CD4-positive, alpha-beta T cell treated with Interleukin-6 at 100 ng/mL for 8 hours (primary cell): ENCODE data around the gene CCNT2.
"Not testable (repeated sequence)": the region's sequence is repeated elsewhere in the genome, so short reads cannot be mapped to it uniquely, and the experiment has no call there.

ENCODE experiments used
- DNase-seq: peaks from one replicate; pipeline ENCODE4 v3.0.0-alpha.2; 2020; ENCODE audit warnings: mixed read lengths, low spot score

The CCNT2 gene

DNA sequence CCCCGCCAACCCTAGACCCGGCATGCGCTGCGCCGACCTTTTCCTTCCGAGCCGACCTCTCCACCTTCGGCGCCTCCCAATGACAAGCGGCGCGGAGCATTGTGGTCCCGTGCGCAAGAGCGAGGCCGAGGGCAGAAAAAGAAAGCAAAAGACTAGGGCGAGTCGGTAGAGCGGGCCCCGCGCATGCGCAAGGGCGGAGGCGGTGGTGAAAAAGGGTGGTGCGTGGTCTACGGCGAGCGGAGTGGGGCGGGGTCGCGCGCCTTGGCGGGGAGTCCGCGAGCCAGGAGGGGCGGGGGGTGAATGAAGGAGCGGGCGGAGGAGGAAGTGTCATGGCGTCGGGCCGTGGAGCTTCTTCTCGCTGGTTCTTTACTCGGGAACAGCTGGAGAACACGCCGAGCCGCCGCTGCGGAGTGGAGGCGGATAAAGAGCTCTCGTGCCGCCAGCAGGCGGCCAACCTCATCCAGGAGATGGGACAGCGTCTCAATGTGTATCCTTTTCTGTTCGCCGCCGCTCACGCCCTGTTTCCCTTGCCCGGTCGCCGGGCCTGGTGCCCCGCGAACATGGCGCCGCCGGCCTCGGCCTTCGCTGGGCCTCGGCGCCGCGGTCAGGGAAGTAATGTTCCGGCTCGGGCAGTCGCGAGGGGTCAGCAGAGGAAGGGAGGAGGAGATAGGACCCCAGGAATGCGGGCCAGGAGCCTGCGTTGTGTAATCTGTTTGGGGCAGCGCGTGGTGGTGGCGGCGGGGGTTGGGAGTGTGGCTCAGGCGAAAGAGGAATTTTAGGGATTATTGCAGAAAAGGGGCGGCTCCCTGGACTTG lies at the start of gene CCNT2:
TSS of gene CCNT2 (plus strand) at position 297 of the 815 bp plus-strand sequence. CDS start at position 330, 33 bp downstream.
- DNase-seq = peak; percentile 100

DNA sequence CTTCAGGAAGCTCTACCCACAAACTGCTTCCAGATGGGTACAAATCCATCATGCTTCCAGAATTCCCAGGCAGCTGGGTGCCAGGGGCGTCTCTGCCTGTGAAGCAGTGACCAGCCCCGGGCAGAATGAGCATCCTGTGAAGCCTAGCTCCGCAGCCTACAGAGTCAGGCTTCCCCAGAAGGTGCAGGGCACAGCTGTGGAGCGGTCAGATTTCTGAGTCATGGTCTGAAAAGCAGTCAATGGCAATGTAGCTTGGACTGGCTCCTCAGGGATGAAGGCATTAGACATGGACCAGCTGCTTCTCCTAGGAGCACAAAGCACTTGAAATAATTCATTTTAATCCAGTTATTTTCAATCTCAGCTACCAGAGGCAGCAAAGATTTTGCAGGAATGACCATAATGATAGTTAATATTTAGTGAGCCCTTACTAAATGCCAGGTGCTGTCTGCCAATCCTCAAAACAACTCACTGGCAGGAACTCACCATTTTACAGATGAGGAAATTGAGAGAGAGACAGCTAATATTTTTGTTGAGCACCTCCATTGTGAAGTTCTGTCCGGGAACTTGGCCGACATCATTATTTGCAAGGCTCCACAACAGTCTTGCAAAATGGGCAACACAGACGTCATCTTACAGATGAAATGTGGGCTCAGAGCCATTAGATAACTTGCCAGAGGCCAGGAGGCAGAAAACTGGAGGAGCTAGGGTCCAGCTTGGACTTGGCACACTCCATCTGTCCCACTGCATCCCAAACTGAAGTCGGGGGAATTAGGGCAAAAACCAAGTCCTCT lies 48.5 kb upstream of the CCNT2 start:
- no peak for DNase-seq

DNA sequence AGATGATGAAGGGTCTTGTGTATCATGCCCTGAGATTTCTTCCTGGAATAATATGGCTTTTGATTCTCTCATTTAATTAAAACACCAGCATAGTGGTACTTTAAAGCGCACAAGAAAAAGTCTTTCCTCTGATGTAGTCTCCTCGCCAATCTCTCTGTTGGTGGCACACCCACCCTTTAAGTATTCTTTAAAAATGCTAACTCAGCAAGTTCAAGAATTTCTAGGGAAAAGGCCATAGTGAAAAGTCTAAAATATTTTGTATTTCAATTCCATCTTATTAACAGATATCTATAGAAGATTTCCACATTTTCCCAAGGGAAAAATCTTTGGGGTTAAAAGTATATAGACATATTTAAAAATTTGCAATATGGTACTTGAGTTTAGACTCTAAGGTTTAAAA lies 45.5 kb upstream of the CCNT2 start:
- no peak for DNase-seq

DNA sequence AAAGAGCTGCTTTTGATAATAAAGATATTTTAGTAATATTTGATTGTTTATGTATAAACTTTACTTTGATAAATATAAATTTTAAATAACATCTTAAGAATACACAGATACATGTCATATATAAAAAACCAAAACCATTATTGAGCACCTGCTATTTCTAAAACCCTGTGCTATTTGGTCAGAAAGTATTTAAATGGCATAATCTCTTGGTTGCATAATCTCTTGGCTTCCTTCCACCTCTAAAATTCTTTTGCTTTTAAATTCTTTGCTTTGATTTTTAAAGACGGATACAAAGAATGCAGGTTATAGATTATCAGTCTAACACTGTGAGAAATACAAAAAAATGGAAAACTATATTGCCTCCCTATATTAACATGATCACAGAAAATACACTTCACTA lies 43.3 kb upstream of the CCNT2 start:
- no peak for DNase-seq

GRCh38 chr2:134882773-134883172 lies 35.8 kb upstream of the CCNT2 start:
- no peak for DNase-seq

DNA sequence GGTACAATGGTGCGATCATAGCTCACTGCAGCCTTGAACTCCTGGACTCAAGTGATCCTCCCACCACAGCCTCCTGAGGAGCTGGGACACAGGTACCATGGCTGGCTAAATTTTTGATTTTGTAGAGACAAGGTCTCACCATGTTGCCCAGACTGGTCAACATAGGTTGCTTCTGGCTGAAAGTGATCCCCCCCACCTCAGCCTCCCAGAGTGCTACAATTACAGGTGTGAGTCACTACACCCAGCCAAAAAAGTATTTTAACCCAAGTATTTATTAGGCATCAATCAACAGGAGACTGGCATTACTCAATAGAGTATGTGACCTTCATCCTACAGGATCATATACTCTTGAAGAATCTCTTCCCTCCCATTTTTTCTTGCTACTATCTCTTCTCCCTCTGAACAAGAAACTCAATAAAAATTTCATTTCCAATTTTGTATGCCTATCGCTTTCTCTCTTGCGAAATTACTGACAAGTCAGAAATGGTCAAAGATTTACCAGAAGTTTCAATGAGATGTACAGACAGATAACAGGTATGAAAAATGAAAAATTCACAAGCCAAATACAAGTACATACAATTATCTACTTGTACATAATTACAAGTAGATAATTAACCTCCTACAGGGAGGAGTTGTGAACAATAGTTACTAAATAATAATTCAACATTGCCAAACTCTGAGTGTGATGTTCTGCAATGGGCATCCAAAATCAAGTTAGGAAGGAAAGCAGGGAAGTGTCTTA lies 34.9 kb upstream of the CCNT2 start:
- DNase-seq = no peak

GRCh38 chr2:134884435-134884834 lies 34.2 kb upstream of the CCNT2 start:
- no peak for DNase-seq

DNA sequence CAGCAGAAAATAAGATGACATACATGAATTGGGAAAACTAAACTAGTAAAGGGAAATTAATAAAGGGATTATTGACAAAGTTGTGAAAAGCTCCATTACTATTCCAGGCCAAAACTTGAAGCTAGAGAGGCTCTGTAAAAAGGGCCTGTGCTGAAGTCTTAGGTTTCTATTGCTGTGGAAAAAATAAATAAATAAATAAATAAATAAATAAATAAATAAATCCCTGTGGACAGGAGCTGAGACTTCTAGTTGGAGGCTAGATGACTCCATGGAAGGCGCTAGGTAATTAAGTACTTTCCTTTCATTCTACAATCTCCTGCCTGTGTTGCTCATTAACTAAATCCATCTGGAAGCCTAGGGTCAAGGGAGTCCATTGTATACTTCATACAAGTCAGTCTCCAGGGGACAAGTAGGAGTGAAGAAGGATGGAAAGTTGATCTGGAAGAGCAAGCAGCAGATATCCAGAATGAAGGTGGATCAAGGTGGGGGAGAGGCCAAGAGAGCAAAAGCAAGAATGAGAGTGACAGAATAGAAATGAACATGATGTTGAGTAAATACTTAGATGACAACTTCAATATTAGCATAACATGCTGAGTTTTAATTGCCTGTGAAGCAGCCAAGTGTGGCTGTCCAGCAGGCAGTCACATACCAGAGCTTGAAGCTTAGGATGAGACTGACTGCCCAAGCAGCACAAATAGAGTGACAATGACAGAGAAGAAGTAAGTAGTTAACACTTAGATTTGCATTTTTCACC lies 26.2 kb upstream of the CCNT2 start:
- no peak for DNase-seq

DNA sequence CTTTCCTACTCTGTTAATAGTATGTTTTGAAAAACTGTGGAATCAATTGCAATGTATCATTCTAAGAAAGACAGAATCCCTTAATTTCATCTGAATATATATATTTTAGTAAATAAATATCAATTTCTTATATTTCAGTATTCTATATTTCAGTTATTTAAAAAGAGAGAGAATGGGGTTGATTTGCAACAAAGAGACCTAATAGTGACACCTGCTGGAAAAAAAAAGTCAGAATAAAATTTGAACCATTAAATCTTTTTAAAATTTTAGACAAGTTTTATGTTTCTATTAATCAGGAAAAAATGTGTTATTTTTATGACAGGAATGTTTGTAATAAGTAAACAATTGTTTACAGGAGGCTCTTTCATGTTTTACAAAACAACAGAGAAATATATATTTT lies 20.7 kb upstream of the CCNT2 start:
- DNase-seq = no peak

- DNase-seq = no peak
Observed at GRCh38 chr2:134899204-134899603, 19.4 kb upstream of the CCNT2 start.

GRCh38 chr2:134900151-134900550 lies 18.5 kb upstream of the CCNT2 start:
- no peak for DNase-seq

DNA sequence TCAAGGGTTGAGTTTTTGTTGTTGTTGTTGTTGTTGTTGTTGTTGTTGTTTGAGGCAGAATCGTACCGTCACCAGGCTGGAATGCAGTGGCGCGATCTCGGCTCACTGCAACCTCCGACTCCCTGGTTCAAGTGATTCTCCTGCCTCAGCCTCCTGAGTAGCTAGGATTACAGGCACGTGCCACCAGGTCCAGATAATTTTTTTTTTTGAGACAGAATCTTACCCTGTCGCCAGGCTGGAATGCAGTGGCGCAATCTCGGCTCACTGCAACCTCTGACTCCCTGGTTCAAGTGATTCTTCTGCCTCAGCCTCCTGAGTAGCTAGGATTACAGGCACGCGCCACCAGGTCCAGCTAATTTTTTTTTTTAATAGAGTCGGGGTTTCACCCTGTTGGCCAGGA lies 14.9 kb upstream of the CCNT2 start:
- DNase-seq = not testable (repeated sequence)

- DNase-seq = no peak
Observed at GRCh38 chr2:134905168-134905567, 13.5 kb upstream of the CCNT2 start.

DNA sequence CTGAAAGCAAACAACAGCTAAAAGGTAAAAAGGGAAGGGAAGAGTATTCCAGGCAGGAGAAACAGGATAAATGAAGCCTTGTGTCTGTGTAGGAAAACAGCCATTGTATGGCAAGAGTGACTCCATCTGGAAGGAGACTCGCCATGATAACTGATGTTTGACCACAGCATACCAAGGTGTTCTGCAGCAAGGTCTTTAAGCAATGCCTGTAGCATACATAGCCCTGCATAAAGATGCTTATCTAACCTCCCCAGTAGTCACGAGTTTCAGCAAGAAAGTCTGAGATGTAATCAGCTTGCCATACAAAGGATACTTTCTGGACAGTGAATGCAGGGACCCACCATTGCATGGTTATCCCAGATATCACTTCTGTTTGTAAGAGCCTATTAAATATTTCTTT lies 11.9 kb upstream of the CCNT2 start:
- no peak for DNase-seq

GRCh38 chr2:134907441-134908116 lies 11.0 kb upstream of the CCNT2 start:
- DNase-seq = not testable (repeated sequence)

GRCh38 chr2:134910763-134911399 lies 7.7 kb upstream of the CCNT2 start:
- DNase-seq = no peak

GRCh38 chr2:134911400-134911785 lies 7.2 kb upstream of the CCNT2 start:
- no peak for DNase-seq

DNA sequence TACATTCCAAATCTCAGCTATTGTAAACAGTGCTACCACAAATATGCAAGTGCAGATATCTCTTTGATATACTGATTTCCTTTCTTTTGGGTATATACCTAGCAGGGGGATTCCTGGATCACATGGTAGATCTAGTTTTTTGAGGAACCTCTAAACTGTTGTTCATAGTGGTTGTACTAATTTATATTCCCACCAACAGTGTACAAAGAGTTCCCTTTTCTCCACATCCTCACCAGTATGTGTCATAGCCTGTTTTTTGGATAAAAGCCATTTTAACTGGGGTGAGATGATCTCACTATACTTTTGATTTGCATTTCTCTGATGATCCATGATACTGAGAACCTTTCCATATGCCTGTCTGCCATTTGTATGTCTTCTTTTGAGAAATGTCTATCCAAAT lies 6.3 kb upstream of the CCNT2 start:
- no peak for DNase-seq

DNA sequence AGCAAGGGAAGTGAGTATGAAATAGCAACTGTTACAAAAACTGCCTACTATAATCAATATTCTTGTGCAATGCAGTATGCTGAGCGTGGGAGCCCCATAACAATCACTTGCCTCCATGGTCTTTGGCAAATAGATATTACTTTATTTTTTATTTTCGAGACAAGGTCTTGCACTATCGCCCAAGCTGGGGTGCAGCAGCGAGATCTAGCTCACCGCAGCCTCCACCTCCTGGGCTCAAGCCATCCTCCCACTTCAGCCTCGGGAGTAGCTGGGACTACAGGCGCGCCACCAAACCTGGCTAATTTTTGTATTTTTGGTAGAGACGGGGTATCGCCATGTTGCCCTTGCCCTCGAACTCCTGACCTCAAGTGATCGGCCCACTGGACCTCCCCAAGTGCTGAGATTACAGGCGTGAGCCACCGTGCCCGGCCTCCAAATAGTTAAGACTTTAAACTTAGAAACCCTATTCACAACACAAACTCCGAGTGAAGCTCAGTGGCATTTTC lies 1.2 kb upstream of the CCNT2 start:
- no peak for DNase-seq

GRCh38 chr2:134917888-134918525 lies 615 bp upstream of the CCNT2 start:
- DNase-seq = peak; percentile 86
